SH-SY5Y (cell line): ENCODE results near the gene NCBP2.

Source experiments
- GATA2 ChIP-seq: IDR thresholded peaks from 2 replicates; pipeline ENCODE4 v1.6.1; 2011; ENCODE audit warnings: mild to moderate bottlenecking, low read depth, low read length
- GATA3 ChIP-seq: IDR thresholded peaks from 2 replicates; pipeline ENCODE4 v1.6.1; 2011; ENCODE audit warnings: low read depth, mild to moderate bottlenecking, low read length, moderate library complexity

Gene NCBP2

GRCh38 chr3:196962930-196963630 lies 20.8 kb upstream of the NCBP2 start:
- no peak for TF ChIP-seq GATA2
- TF ChIP-seq GATA3: no peak

GRCh38 chr3:196962108-196962929 lies 20.0 kb upstream of the NCBP2 start:
- no peak for TF ChIP-seq GATA3
- TF ChIP-seq GATA2: no peak

GRCh38 chr3:196954832-196955231 lies 12.5 kb upstream of the NCBP2 start:
- TF ChIP-seq GATA2 (no peak), GATA3 (no peak)

- TF ChIP-seq GATA3 (no peak), GATA2 (no peak)
These were observed 9.0 kb upstream of the NCBP2 start for GRCh38 chr3:196951371-196951770.

- no peak for TF ChIP-seq GATA3
- no peak for TF ChIP-seq GATA2
These were observed 7.4 kb upstream of the NCBP2 start for GRCh38 chr3:196949750-196950149.

GRCh38 chr3:196949285-196949619 lies 6.9 kb upstream of the NCBP2 start:
- TF ChIP-seq GATA3: no peak

GRCh38 chr3:196948442-196949284 lies 6.3 kb upstream of the NCBP2 start:
- no peak for TF ChIP-seq GATA3
- TF ChIP-seq GATA2: no peak

- TF ChIP-seq GATA3 (no peak), GATA2 (no peak)
These were observed 5.6 kb upstream of the NCBP2 start for GRCh38 chr3:196947860-196948441.

- TF ChIP-seq GATA3 (no peak), GATA2 (no peak)
These were observed 5.0 kb upstream of the NCBP2 start for GRCh38 chr3:196947136-196947859.

GRCh38 chr3:196942915-196943277 lies 568 bp upstream of the NCBP2 start:
- TF ChIP-seq GATA3: no peak
- TF ChIP-seq GATA2: no peak

- TF ChIP-seq GATA3 (no peak), GATA2 (no peak)
These were observed 551 bp downstream of the NCBP2 start for GRCh38 chr3:196941729-196942225.

- TF ChIP-seq GATA2 (no peak), GATA3 (no peak)
These were observed 3.8 kb downstream of the NCBP2 start for GRCh38 chr3:196938576-196938975.

GRCh38 chr3:196938124-196938523 lies 4.2 kb downstream of the NCBP2 start:
- TF ChIP-seq GATA2 (no peak), GATA3 (no peak)

GRCh38 chr3:196936288-196936687 lies 6.0 kb downstream of the NCBP2 start:
- TF ChIP-seq GATA3: no peak
- TF ChIP-seq GATA2: no peak
